Transverse colon (tissue), 4 donors: ENCODE data around the gene SCMH1. TPM values are rescaled to one million over a fixed set of nuclear protein-coding genes. Genes with fewer than 3 reads are reported as not detected.

Source experiments
- DNase-seq: peaks from one replicate; pipeline ENCODE4 v3.0.0-alpha.2; 2019
- H3K27ac ChIP-seq, 4 donors: fragments of 200-600 bp; sonication (generic); 2 replicates each; pipeline ENCODE4 v1.5.1; 2016 to 2018; ENCODE audit warnings: inconsistent platforms in 4 of 4
- H3K27me3 ChIP-seq: fragments of 200-600 bp; sonication (generic); 2 replicates; pipeline ENCODE4 v1.5.1; 2017; ENCODE audit warnings: inconsistent platforms
- H3K36me3 ChIP-seq, 4 donors: fragments of 200-600 bp; sonication (generic); 2 replicates each; pipeline ENCODE4 v1.5.1; 2017 to 2019; ENCODE audit warnings: inconsistent platforms in 4 of 4
- H3K4me1 ChIP-seq, 4 donors: fragments of 200-600 bp; sonication (generic); 2 replicates each; pipeline ENCODE4 v1.5.1; 2017 to 2020; ENCODE audit warnings: inconsistent platforms in 4 of 4
- H3K4me3 ChIP-seq, 4 donors: fragments of 200-600 bp; sonication (generic); 1 replicate in 1 of 4; 2 replicates in 3 of 4; pipeline versions ENCODE4 v1.5.1 to v1.6.1; 2017 to 2019; ENCODE audit warnings: inconsistent platforms in 4 of 4
- H3K9me3 ChIP-seq, 2 donors: fragments of 200-600 bp; sonication (generic); 2 replicates each; pipeline ENCODE4 v1.5.1; 2017 to 2019; ENCODE audit warnings: inconsistent platforms in 2 of 2
- CTCF ChIP-seq, 5 experiments: fragments of 200-600 bp in 3 of 5; fragments of 450-650 bp in 2 of 5; sonication (generic) in 3 of 5; IDR thresholded peaks; 1 replicate in 2 of 5; 2 replicates in 3 of 5; pipeline ENCODE4 v1.5.1; 2016 to 2017; ENCODE audit warnings: antibody characterized with exemption in 5 of 5, inconsistent platforms in 3 of 5, mild to moderate bottlenecking in 2 of 5, moderate library complexity in 1 of 5
- EP300 ChIP-seq: sonication (generic); formaldehyde crosslinking; IDR thresholded peaks from one replicate; pipeline ENCODE4 v1.6.1; 2017; ENCODE audit warnings: antibody characterized with exemption, low read depth
- POLR2A ChIP-seq: fragments of 450-650 bp; IDR thresholded peaks from one replicate; pipeline ENCODE4 v1.6.1; 2016; ENCODE audit warnings: antibody characterized with exemption, mild to moderate bottlenecking, moderate library complexity
- POLR2AphosphoS5 ChIP-seq, 3 donors: sonication (generic); formaldehyde crosslinking; IDR thresholded peaks; one replicate each; pipeline ENCODE4 v1.6.1; 2016; ENCODE audit warnings: antibody characterized with exemption in 3 of 3
- WGBS, 2 donors: methylation state at CpG; one replicate each; pipeline ENCODE4 v1.1.5; 2018; ENCODE audit warnings: low coverage in 1 of 2; 5-methylcytosine and 5-hydroxymethylcytosine counted together
- in situ Hi-C, 4 donors: fragments of 200-750 bp; cut with MboI; loops; one replicate each; pipeline versions ENCODE4 v1.15.0 to v1.15.1; 2017; ENCODE audit warnings: low sequenced_read_pairs in 3 of 4, low pct_ligation_motif_present in 1 of 4, low pct_unique_long_range_greater_than_20kb in 1 of 4
- intact Hi-C: fragments of 100-400 bp; cut with DNase I; formaldehyde crosslinking; loops from one replicate; pipeline ENCODE4 v1.15.1; 2023; ENCODE audit warnings: low total_unique reads
- total RNA-seq, 4 donors: library from RNA; depleted of rRNA; stranded (reverse); fragments of >200 nt; gene quantifications; one replicate each; pipeline ENCODE4 v1.1.0, GENCODE V29; 2016

The SCMH1 gene
- total RNA-seq, 4 donors from 2014 or later, result 24.5 to 66.8 (median 49.1) TPM

GRCh38 chr1:41048540-41048939 lies 193.6 kb downstream of the SCMH1 start:
- Histone ChIP-seq H3K27me3 (no peaks in the 10 kb centered on the region), H3K9me3 (no peaks in the 10 kb centered on the region), H3K4me1 (peaks cover 7 to 30% (median 16%) of the 10 kb centered on the region in 4 donors), H3K36me3 (no peaks in the 10 kb centered on the region), H3K27ac (no peak overlapping the region), H3K4me3 (no peak overlapping the region)
- intact Hi-C loops, result no loop called here
- no peak for DNase-seq
- 94% methylated on average over 3 of the region's 3 CpGs; no CpG with 5 or more reads in 1 of the 2 donors for WGBS, 2 donors
- TF ChIP-seq CTCF (IDR thresholded peaks at IDR 0.05) (no peak), EP300 (no peak), POLR2AphosphoS5 (IDR thresholded peaks at IDR 0.05) (no peak), POLR2A (no peak)
- in situ Hi-C loops, result loop anchor here in 1 of 4 donors (25.0 kb wide), 1 partner anchor 189 kb away; the partner anchor contains the start of gene SCMH1

DNA sequence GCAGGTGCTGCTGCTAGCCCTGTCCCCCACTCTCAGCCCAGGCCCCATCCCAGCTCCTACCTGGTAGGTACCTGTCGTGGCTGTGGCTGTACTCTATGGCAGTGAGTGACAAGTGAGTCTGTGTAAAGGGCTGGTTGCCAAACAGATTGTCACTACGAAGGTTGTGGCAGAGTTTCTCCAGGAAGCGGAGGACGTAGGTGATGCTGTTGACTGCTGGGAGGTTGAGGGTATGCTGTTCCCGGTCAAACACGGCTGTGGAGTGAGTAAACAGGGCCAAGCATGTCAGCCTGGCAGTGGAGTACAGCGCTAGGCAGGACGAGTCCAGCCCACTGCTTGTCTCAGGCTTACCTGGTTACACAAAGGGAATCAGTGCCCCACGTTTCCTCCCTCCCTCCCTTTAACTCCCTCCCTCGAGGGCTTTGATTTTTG lies 195.7 kb downstream of the SCMH1 start:
- Histone ChIP-seq H3K9me3 (no peaks in the 10 kb centered on the region), H3K4me1 (peaks cover 7 to 30% (median 16%) of the 10 kb centered on the region in 4 donors), H3K4me3 (no peak overlapping the region), H3K36me3 (no peaks in the 10 kb centered on the region), H3K27me3 (no peaks in the 10 kb centered on the region), H3K27ac (peak overlapping the region; percentile 64 to 76 (median 66))
- in situ Hi-C loops (loop anchor here in 1 of 4 donors (25.0 kb wide), 1 partner anchor 191 kb away; the partner anchor contains the start of gene SCMH1), intact Hi-C loops (no loop called here)
- peak; percentile 55 for DNase-seq
- WGBS, 2 donors, result 51% methylated on average over 10 of the region's 10 CpGs; no CpG with 5 or more reads in 1 of the 2 donors
- no peak for TF ChIP-seq CTCF (IDR thresholded peaks at IDR 0.05)
- TF ChIP-seq EP300, result no peak
- no peak for TF ChIP-seq POLR2AphosphoS5 (IDR thresholded peaks at IDR 0.05)
- TF ChIP-seq POLR2A, result peak; percentile 15

- H3K27me3 ChIP-seq, result no peaks in the 10 kb centered on the region
- H3K36me3 ChIP-seq, result no peaks in the 10 kb centered on the region
- H3K27ac ChIP-seq, result peak overlapping the region; percentile 64 to 76 (median 66)
- DNase-seq, result peak; percentile 51
- TF ChIP-seq CTCF (IDR thresholded peaks at IDR 0.05), result no peak
- no peak for TF ChIP-seq POLR2A
- peak in 1 of 3 donors; percentile 18 for TF ChIP-seq POLR2AphosphoS5 (IDR thresholded peaks at IDR 0.05)
- TF ChIP-seq EP300, result no peak
- peaks cover 7 to 30% (median 16%) of the 10 kb centered on the region in 4 donors for H3K4me1 ChIP-seq
- WGBS, 2 donors, result 29 to 49% methylated on average over 4 to 5 of the region's 5 CpGs
- no peaks in the 10 kb centered on the region for H3K9me3 ChIP-seq
- in situ Hi-C loops (loop anchor here in 1 of 4 donors (25.0 kb wide), 1 partner anchor 192 kb away; the partner anchor contains the start of gene SCMH1), intact Hi-C loops (no loop called here)
- no peak overlapping the region for H3K4me3 ChIP-seq
Observed at GRCh38 chr1:41045740-41046139, 196.4 kb downstream of the SCMH1 start.

DNA sequence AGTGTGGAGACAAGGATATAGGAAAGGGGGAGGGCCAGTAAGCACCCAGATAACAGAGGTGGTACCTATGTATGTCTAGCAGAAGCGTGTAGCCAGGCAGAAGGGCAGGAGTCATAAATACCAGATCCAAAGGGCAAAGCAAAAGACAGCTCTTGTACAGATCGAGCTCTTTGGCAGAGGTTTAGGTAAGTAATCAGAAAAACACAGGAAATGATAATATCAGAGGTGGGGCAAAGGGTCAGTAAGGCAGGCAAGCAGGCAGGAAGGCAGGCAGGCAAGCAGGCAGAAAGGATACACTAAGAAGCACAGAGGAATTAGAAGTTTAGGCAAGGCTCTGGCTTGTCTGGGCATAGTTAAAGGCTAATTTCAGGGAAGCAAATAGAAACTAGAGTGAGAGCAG lies 197.9 kb downstream of the SCMH1 start:
- no peaks in the 10 kb centered on the region for H3K9me3 ChIP-seq
- in situ Hi-C loops, result loop anchor here in 1 of 4 donors (25.0 kb wide), 1 partner anchor 193 kb away; the partner anchor contains the start of gene SCMH1
- H3K27ac ChIP-seq, result peak overlapping the region; percentile 64 to 76 (median 66)
- 36 to 52% methylated on average over 2 of the region's 2 CpGs for WGBS, 2 donors
- intact Hi-C loops, result no loop called here
- H3K4me3 ChIP-seq, result no peak overlapping the region
- TF ChIP-seq POLR2A (no peak), CTCF (IDR thresholded peaks at IDR 0.05) (no peak), EP300 (no peak), POLR2AphosphoS5 (IDR thresholded peaks at IDR 0.05) (no peak)
- H3K4me1 ChIP-seq, result peaks cover 7 to 30% (median 16%) of the 10 kb centered on the region in 4 donors
- no peaks in the 10 kb centered on the region for H3K27me3 ChIP-seq
- H3K36me3 ChIP-seq, result peaks cover 0 to 4% (median 0%) of the 10 kb centered on the region in 4 donors
- peak; percentile 35 for DNase-seq
